Thoracic aorta (tissue), 2 donors: ENCODE data around the gene HPGDS. TPM values are rescaled to one million over a fixed set of nuclear protein-coding genes. Genes with fewer than 3 reads are reported as not detected.

ENCODE experiments used
- ATAC-seq: fragments of 150-250 bp; one replicate; pipeline ENCODE4 v1.8.0; 2017; ENCODE audit warnings: low read depth; ENCODE audit not compliant: insufficient number of reproducible peaks, low FRiP score
- DNase-seq: peaks from one replicate; pipeline ENCODE4 v3.0.0-alpha.2; 2020; ENCODE audit warnings: low spot score
- H3K27ac ChIP-seq, 2 donors: fragments of 200-600 bp; sonication (generic); 1 replicate in 1 of 2; 2 replicates in 1 of 2; pipeline ENCODE4 v1.5.1; 2016; ENCODE audit warnings: mild to moderate bottlenecking in 2 of 2, moderate library complexity in 2 of 2
- H3K27me3 ChIP-seq: fragments of 200-600 bp; sonication (generic); replicated peaks from 2 replicates; pipeline ENCODE4 v1.6.0; 2016; ENCODE audit warnings: mild to moderate bottlenecking; ENCODE audit not compliant: insufficient read depth
- H3K36me3 ChIP-seq: fragments of 200-600 bp; sonication (generic); one replicate; pipeline ENCODE4 v1.5.1; 2016
- H3K4me1 ChIP-seq, 2 donors: fragments of 200-600 bp; sonication (generic); 1 replicate in 1 of 2; 2 replicates in 1 of 2; pipeline versions ENCODE4 v1.5.1 to v1.6.0; 2016; ENCODE audit warnings: low read depth in 2 of 2, mild to moderate bottlenecking in 1 of 2; ENCODE audit not compliant: control insufficient read depth in 1 of 2
- H3K4me3 ChIP-seq: fragments of 200-600 bp; sonication (generic); 2 replicates; pipeline ENCODE4 v1.5.1; 2016; ENCODE audit warnings: mild to moderate bottlenecking
- H3K9me3 ChIP-seq: fragments of 200-600 bp; sonication (generic); 2 replicates; pipeline ENCODE4 v1.5.1; 2016
- total RNA-seq, 2 donors: library from RNA; depleted of rRNA; stranded (reverse); fragments of >200 nt; gene quantifications; one replicate each; pipeline versions ENCODE4 v1.1.0 to v1.2.3, GENCODE V29; 2016
- TF ChIP-seq, protein P1 (sequence below): fragments of 200-600 bp; sonication (generic); IDR thresholded peaks from one replicate; pipeline ENCODE4 v1.5.1; 2019; ENCODE audit warnings: antibody characterized with exemption

The HPGDS gene
- total RNA-seq, 2 donors from 2014 or later = 2.8 to 16.7 TPM

DNA sequence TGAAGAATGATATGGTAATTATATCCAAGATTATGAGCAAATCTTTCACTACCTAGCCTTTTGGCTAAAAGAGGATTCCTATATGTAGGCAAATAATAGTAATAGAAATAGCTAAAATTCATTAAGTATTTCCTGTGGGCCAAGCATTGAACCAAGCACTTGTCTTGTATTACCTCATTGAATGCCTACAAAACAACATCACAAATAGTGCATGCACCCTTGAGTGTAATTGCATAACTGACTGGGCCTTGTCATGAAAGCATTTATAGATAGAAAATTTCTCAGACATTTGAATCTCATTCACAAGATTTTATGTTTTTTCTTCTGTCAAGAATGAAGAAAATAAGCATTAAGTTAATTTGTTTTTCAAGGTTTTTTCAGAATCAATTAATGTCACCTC, 3.9 kb upstream of the HPGDS start:
- Histone ChIP-seq H3K4me3 (no peak overlapping the region), H3K9me3 (no peaks in the 10 kb centered on the region), H3K4me1 (no peaks in the 10 kb centered on the region), H3K27ac (no peak overlapping the region), H3K27me3 (no peaks in the 10 kb centered on the region), H3K36me3 (no peaks in the 10 kb centered on the region)
- no peak for ATAC-seq
- TF ChIP-seq, protein P1, sequence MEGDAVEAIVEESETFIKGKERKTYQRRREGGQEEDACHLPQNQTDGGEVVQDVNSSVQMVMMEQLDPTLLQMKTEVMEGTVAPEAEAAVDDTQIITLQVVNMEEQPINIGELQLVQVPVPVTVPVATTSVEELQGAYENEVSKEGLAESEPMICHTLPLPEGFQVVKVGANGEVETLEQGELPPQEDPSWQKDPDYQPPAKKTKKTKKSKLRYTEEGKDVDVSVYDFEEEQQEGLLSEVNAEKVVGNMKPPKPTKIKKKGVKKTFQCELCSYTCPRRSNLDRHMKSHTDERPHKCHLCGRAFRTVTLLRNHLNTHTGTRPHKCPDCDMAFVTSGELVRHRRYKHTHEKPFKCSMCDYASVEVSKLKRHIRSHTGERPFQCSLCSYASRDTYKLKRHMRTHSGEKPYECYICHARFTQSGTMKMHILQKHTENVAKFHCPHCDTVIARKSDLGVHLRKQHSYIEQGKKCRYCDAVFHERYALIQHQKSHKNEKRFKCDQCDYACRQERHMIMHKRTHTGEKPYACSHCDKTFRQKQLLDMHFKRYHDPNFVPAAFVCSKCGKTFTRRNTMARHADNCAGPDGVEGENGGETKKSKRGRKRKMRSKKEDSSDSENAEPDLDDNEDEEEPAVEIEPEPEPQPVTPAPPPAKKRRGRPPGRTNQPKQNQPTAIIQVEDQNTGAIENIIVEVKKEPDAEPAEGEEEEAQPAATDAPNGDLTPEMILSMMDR = no peak
- no peak for DNase-seq

DNA sequence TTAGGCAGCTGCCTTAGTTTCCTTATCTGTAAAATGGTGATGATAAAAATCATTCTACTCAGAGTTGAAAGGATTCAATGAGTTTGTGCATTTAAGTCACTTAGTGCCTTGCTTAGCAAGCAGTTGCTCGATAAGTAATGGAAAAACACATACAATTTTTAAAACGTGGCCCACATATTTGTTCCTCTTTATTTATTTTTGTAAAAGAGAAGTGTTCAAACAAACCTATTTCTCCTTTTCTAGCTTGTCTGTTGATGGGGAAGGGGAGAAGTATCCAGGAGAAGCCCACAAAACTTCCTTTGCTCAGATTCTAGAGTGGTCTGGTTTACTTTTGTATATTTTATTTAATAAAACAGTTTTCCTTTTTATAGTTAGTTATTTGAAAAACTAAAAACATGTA, 3.3 kb upstream of the HPGDS start:
- Histone ChIP-seq H3K9me3 (no peaks in the 10 kb centered on the region), H3K27ac (no peak overlapping the region), H3K4me3 (no peak overlapping the region), H3K36me3 (no peaks in the 10 kb centered on the region), H3K4me1 (no peaks in the 10 kb centered on the region), H3K27me3 (no peaks in the 10 kb centered on the region)
- DNase-seq (no peak), ATAC-seq (no peak)
- TF ChIP-seq, protein P1 = no peak

DNA sequence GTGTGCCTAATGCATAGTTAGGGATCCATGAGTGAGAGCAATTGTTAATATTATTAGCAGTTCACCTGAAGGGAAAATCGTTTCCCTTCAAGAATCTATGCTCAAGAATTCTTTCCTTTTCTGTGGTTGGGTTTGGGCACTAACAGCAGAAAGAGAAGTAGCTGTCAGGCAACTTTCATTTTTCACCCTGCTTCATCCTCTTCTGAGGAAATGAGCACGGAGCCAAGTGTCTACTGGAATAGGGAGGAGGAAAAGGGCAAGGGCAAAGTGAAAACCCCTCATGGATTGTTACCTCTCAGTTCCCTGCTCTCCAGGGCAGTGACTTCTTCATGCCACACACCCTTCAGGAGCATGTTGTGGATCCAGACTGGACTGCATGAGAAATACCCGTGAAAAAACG, 2.6 kb upstream of the HPGDS start:
- no peaks in the 10 kb centered on the region for H3K4me1 ChIP-seq
- ATAC-seq (no peak), DNase-seq (no peak)
- no peaks in the 10 kb centered on the region for H3K36me3 ChIP-seq
- no peak overlapping the region for H3K27ac ChIP-seq
- no peaks in the 10 kb centered on the region for H3K27me3 ChIP-seq
- TF ChIP-seq, protein P1 = no peak
- H3K9me3 ChIP-seq = no peaks in the 10 kb centered on the region
- no peak overlapping the region for H3K4me3 ChIP-seq

DNA sequence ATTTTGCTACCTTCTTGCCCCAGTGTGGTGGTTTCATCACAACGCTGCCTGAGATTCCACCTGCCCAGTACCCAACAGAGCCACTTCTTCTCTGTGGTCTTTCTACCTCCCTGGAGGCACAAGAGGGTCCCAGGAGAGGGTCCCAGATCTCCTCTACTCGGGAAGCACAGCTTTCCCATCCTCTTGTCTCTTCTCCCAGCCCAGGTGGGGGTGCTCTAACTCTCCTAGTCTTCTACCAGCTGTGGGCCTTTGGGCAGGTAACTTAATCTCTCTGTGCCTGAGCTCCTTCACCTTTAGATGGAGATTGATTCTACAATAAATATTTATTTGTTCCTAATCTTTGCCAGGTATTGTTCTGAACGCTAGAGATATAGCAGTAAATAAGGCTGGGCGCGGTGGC, 1.8 kb upstream of the HPGDS start:
- Histone ChIP-seq H3K4me1 (no peaks in the 10 kb centered on the region), H3K36me3 (no peaks in the 10 kb centered on the region), H3K27me3 (no peaks in the 10 kb centered on the region), H3K9me3 (no peaks in the 10 kb centered on the region), H3K4me3 (no peak overlapping the region), H3K27ac (no peak overlapping the region)
- no peak for DNase-seq
- ATAC-seq = no peak
- TF ChIP-seq, protein P1 = no peak

DNA sequence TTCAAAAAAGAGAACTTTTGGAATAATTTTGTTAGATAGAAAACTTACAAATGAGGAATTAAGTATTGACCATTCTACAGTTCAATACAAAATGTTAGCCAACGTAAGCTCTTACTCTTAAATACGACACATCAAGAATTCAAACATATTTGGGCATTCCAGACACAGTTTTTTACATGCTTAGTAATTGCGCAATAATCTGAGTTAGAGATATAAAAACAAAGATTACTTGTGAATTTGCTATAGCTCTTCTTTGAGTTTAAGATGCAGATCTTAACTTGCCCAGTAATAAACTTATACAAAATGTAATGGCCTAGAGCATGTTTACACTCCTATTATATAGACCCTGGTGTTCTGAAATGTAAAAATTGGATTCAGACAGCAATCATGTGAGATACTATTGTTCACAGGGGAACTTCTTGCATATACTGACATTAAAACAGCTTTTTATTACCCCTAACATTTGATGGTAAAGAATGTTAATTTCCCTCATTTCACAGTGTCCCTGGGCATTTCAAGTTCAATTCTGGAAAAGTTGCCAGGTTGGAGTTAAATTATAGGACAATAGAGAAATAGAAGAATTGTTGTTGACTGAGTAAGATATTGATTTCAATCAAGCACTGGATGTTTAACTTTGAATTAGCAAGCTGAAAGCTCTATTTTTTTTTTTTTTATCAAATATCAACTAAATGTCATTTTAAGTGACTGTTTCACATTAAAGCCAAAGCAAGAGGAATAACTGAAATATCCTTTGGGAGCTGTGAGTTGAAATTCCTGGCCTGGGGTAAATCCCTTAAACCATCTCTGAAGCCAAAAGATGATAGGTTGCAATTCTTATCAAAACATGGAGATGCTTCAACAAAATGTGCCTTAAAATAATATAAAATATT, 910 bp downstream of the HPGDS start:
- DNase-seq (no peak), ATAC-seq (no peak)
- no peaks in the 10 kb centered on the region for H3K9me3 ChIP-seq
- H3K27ac ChIP-seq = no peak overlapping the region
- TF ChIP-seq, protein P1 = no peak
- H3K36me3 ChIP-seq = no peaks in the 10 kb centered on the region
- no peaks in the 10 kb centered on the region for H3K27me3 ChIP-seq
- H3K4me1 ChIP-seq = no peaks in the 10 kb centered on the region
- H3K4me3 ChIP-seq = no peak overlapping the region
